ENCODE results near the gene MBNL1.
A peak's percentile ranks its signal among the peaks of the same experiment; 100 is the strongest.

MBNL1 gene

GRCh38 chr3:152299249-152299976, 30.7 kb downstream of the MBNL1 start:
- FAIRE-seq, result no peak

- no peak for FAIRE-seq
Observed at GRCh38 chr3:152300029-152300731, 31.5 kb downstream of the MBNL1 start.

GRCh38 chr3:152301745-152302181, 33.0 kb downstream of the MBNL1 start:
- no peak for FAIRE-seq

GRCh38 chr3:152302521-152303021, 33.8 kb downstream of the MBNL1 start:
- FAIRE-seq, result no peak

- FAIRE-seq, result no peak
Observed at GRCh38 chr3:152304160-152304559, 35.4 kb downstream of the MBNL1 start.

GRCh38 chr3:152305075-152305474, 36.3 kb downstream of the MBNL1 start:
- FAIRE-seq, result no peak

GRCh38 chr3:152307829-152308474, 39.2 kb downstream of the MBNL1 start:
- FAIRE-seq, result no peak

GRCh38 chr3:152308475-152308844, 39.7 kb downstream of the MBNL1 start:
- no peak for FAIRE-seq

- no peak for FAIRE-seq
Observed at GRCh38 chr3:152309031-152309430, 40.3 kb downstream of the MBNL1 start.

- FAIRE-seq, result no peak
Observed at GRCh38 chr3:152309535-152310307, 41.0 kb downstream of the MBNL1 start.

GRCh38 chr3:152313430-152313829, 44.7 kb downstream of the MBNL1 start:
- FAIRE-seq, result no peak

- FAIRE-seq, result no peak
Observed at GRCh38 chr3:152313914-152314313, 45.2 kb downstream of the MBNL1 start.

- FAIRE-seq, result no peak
Observed at GRCh38 chr3:152314677-152315353, 46.1 kb downstream of the MBNL1 start.

- no peak for FAIRE-seq
Observed at GRCh38 chr3:152315623-152316022, 46.9 kb downstream of the MBNL1 start.

- FAIRE-seq, result no peak
Observed at GRCh38 chr3:152316318-152316717, 47.6 kb downstream of the MBNL1 start.

GRCh38 chr3:152317184-152317583, 48.5 kb downstream of the MBNL1 start:
- peak; percentile 40 for FAIRE-seq

GRCh38 chr3:152317956-152318355, 49.2 kb downstream of the MBNL1 start:
- FAIRE-seq, result no peak

- FAIRE-seq, result no peak
Observed at GRCh38 chr3:152318512-152318911, 49.8 kb downstream of the MBNL1 start.

- FAIRE-seq, result no peak
Observed at GRCh38 chr3:152319256-152319655, 50.5 kb downstream of the MBNL1 start.

- no peak for FAIRE-seq
Observed at GRCh38 chr3:152319831-152320617, 51.3 kb downstream of the MBNL1 start.

- no peak for FAIRE-seq
Observed at GRCh38 chr3:152321200-152321954, 52.6 kb downstream of the MBNL1 start.

Measured in G401.6 (cell line).